ENCODE results near the gene ENHO. TPM values are rescaled to one million over a fixed set of nuclear protein-coding genes. Genes with fewer than 3 reads are reported as not detected.

Gene ENHO
- total and polyA plus RNA-seq, 2 donors (not counting 1 experiment from before 2014, with no cell fraction given): not detected

GRCh38 chr9:34566322-34566721 is 43.5 kb upstream of the ENHO start:
- no peak overlapping the region for H3K4me2 ChIP-seq (replicated peaks; ENCODE audit: low read depth, low read length, poor library complexity, severe bottlenecking)
- ATAC-seq (ENCODE audit: low read depth): no peak
- peaks cover 65% of the 10 kb centered on the region for H3K27me3 Mint-ChIP-seq
- intact Hi-C loops (cut with micrococcal nuclease): no loop called here
- peaks cover 6% of the 10 kb centered on the region for H3K9me3 Mint-ChIP-seq (ENCODE audit: insufficient read depth)
- DNase-seq: no peak
- no peak overlapping the region for H3K27ac ChIP-seq (ENCODE audit: low read length in 2 of 2)
- no peak overlapping the region for H3K9ac ChIP-seq (ENCODE audit: low read length)
- H3K4me1 Mint-ChIP-seq: no peaks in the 10 kb centered on the region
- no peak overlapping the region for H3K4me3 Mint-ChIP-seq
- H3K79me2 ChIP-seq (ENCODE audit: control insufficient read depth, insufficient read depth, low read length): no peaks in the 10 kb centered on the region
- TF ChIP-seq EZH2 (IDR thresholded peaks at IDR 0.05; ENCODE audit: borderline replicate concordance, insufficient read depth, low read depth, low read length, poor library complexity, severe bottlenecking) (no peak), CTCF (IDR thresholded peaks at IDR 0.05) (no peak)
- no peak overlapping the region for H3K27ac Mint-ChIP-seq
- no peaks in the 10 kb centered on the region for H3K4me1 ChIP-seq (ENCODE audit: control insufficient read depth in 2 of 2, insufficient read depth in 2 of 2, low read length in 2 of 2)
- H4K20me1 ChIP-seq (ENCODE audit: control insufficient read depth, insufficient read depth, low read length, poor library complexity, severe bottlenecking): no peaks in the 10 kb centered on the region
- 73% methylated on average over 8 of the region's 8 CpGs for WGBS (ENCODE audit: insufficient coverage)
- H3K4me3 ChIP-seq (ENCODE audit: control extremely low read depth in 1 of 5, extremely low read depth in 1 of 5, insufficient read depth in 1 of 5, low read depth in 2 of 5, low read length in 4 of 5): no peak overlapping the region
- no peaks in the 10 kb centered on the region for H3K36me3 ChIP-seq (replicated peaks in 1 of 2; ENCODE audit: control extremely low read depth in 1 of 2, control insufficient read depth in 1 of 2, extremely low read depth in 1 of 2, insufficient read depth in 2 of 2, low read length in 1 of 2)
- peaks cover 0 to 24% (median 1%) of the 10 kb centered on the region in 4 experiments for H3K27me3 ChIP-seq (replicated peaks in 1 of 4; ENCODE audit: control extremely low read depth in 1 of 4, control insufficient read depth in 3 of 4, insufficient read depth in 4 of 4, low read length in 3 of 4)
- H2AFZ ChIP-seq (ENCODE audit: insufficient read depth, low read depth, low read length, poor library complexity, severe bottlenecking): no peak overlapping the region
- POLR2A ChIA-PET: no interaction called here
- CTCF ChIA-PET: no interaction called here
- peaks cover 0 to 12% (median 7%) of the 10 kb centered on the region in 3 donors for H3K9me3 ChIP-seq (ENCODE audit: control extremely low read depth in 1 of 3, control insufficient read depth in 2 of 3, insufficient read depth in 1 of 3, low read length in 2 of 3)

- Mint-ChIP-seq H3K9me3 (ENCODE audit: insufficient read depth) (peaks cover 6% of the 10 kb centered on the region), H3K4me1 (no peaks in the 10 kb centered on the region), H3K27ac (no peak overlapping the region), H3K4me3 (no peak overlapping the region), H3K27me3 (peaks cover 67% of the 10 kb centered on the region)
- Histone ChIP-seq H3K4me2 (replicated peaks; ENCODE audit: low read depth, low read length, poor library complexity, severe bottlenecking) (no peak overlapping the region), H3K4me1 (ENCODE audit: control insufficient read depth in 2 of 2, insufficient read depth in 2 of 2, low read length in 2 of 2) (no peaks in the 10 kb centered on the region), H3K4me3 (ENCODE audit: control extremely low read depth in 1 of 5, extremely low read depth in 1 of 5, insufficient read depth in 1 of 5, low read depth in 2 of 5, low read length in 4 of 5) (no peak overlapping the region), H3K79me2 (ENCODE audit: control insufficient read depth, insufficient read depth, low read length) (no peaks in the 10 kb centered on the region), H3K9ac (ENCODE audit: low read length) (no peak overlapping the region), H4K20me1 (ENCODE audit: control insufficient read depth, insufficient read depth, low read length, poor library complexity, severe bottlenecking) (no peaks in the 10 kb centered on the region), H3K9me3 (ENCODE audit: control extremely low read depth in 1 of 3, control insufficient read depth in 2 of 3, insufficient read depth in 1 of 3, low read length in 2 of 3) (peaks cover 0 to 12% (median 7%) of the 10 kb centered on the region in 3 donors), H2AFZ (ENCODE audit: insufficient read depth, low read depth, low read length, poor library complexity, severe bottlenecking) (no peak overlapping the region), H3K36me3 (replicated peaks in 1 of 2; ENCODE audit: control extremely low read depth in 1 of 2, control insufficient read depth in 1 of 2, extremely low read depth in 1 of 2, insufficient read depth in 2 of 2, low read length in 1 of 2) (no peaks in the 10 kb centered on the region), H3K27ac (ENCODE audit: low read length in 2 of 2) (no peak overlapping the region), H3K27me3 (replicated peaks in 1 of 4; ENCODE audit: control extremely low read depth in 1 of 4, control insufficient read depth in 3 of 4, insufficient read depth in 4 of 4, low read length in 3 of 4) (peaks cover 0 to 25% (median 1%) of the 10 kb centered on the region in 4 experiments)
- DNase-seq (no peak), ATAC-seq (ENCODE audit: low read depth) (no peak)
- no peak for TF ChIP-seq CTCF (IDR thresholded peaks at IDR 0.05)
- TF ChIP-seq EZH2 (IDR thresholded peaks at IDR 0.05; ENCODE audit: borderline replicate concordance, insufficient read depth, low read depth, low read length, poor library complexity, severe bottlenecking): no peak
- CTCF ChIA-PET: no interaction called here
- intact Hi-C loops (cut with micrococcal nuclease): no loop called here
- 79% methylated on average over 4 of the region's 8 CpGs for WGBS (ENCODE audit: insufficient coverage)
- POLR2A ChIA-PET: no interaction called here
Observed at GRCh38 chr9:34565856-34566255, 43.1 kb upstream of the ENHO start.

Measured in B cell (primary cell).